ENCODE measurements around the gene XRCC3.

Gene XRCC3

GRCh38 chr14:103715052-103716000 is at the start of gene XRCC3, which contains the start of gene ZFYVE21:
TSS of gene XRCC3 (minus strand) at chr14:103715451. CDS start at chr14:103711087, 4,364 bp downstream.
TSS of gene ZFYVE21 (plus strand) at chr14:103715810. CDS start at chr14:103715842, 32 bp downstream.
- peak within 1 kb of the TSS; percentile 82 for H3K27ac ChIP-seq (ENCODE audit: low read depth, low read length)
- no peaks in the 10 kb centered on the region for H3K9me3 ChIP-seq (ENCODE audit: control insufficient read depth, insufficient read depth, low read length)
- H3K4me1 ChIP-seq (ENCODE audit: control insufficient read depth, insufficient read depth, low read length) = peaks cover 11% of the 10 kb centered on the region; the same call in 1 of the 2 replicates
- peak within 1 kb of the TSS; percentile 88 for H3K9ac ChIP-seq (ENCODE audit: low read depth, low read length)
- peak within 1 kb of the TSS; percentile 81 for H3K4me3 ChIP-seq (ENCODE audit: low read depth, low read length)
- H3K36me3 ChIP-seq (ENCODE audit: control insufficient read depth, insufficient read depth, low read length) = peaks cover 10% of the 10 kb centered on the region
- H3K27me3 ChIP-seq (ENCODE audit: control insufficient read depth, insufficient read depth, low read length) = no peaks in the 10 kb centered on the region

- Histone ChIP-seq H3K4me1 (ENCODE audit: control insufficient read depth, insufficient read depth, low read length) (no peaks in the 10 kb centered on the region; the same call in 1 of the 2 replicates), H3K27me3 (ENCODE audit: control insufficient read depth, insufficient read depth, low read length) (no peaks in the 10 kb centered on the region), H3K27ac (ENCODE audit: low read depth, low read length) (no peak overlapping the region), H3K36me3 (ENCODE audit: control insufficient read depth, insufficient read depth, low read length) (no peaks in the 10 kb centered on the region), H3K4me3 (ENCODE audit: low read depth, low read length) (no peak overlapping the region), H3K9me3 (ENCODE audit: control insufficient read depth, insufficient read depth, low read length) (no peaks in the 10 kb centered on the region), H3K9ac (ENCODE audit: low read depth, low read length) (no peak overlapping the region)
These were observed 48.7 kb upstream of the XRCC3 start for GRCh38 chr14:103763730-103764488.

GRCh38 chr14:103762541-103762940 is 47.3 kb upstream of the XRCC3 start:
- Histone ChIP-seq H3K36me3 (ENCODE audit: control insufficient read depth, insufficient read depth, low read length) (no peaks in the 10 kb centered on the region), H3K9ac (ENCODE audit: low read depth, low read length) (no peak overlapping the region), H3K4me1 (ENCODE audit: control insufficient read depth, insufficient read depth, low read length) (no peaks in the 10 kb centered on the region; the same call in 1 of the 2 replicates), H3K4me3 (ENCODE audit: low read depth, low read length) (no peak overlapping the region), H3K9me3 (ENCODE audit: control insufficient read depth, insufficient read depth, low read length) (no peaks in the 10 kb centered on the region), H3K27ac (ENCODE audit: low read depth, low read length) (no peak overlapping the region), H3K27me3 (ENCODE audit: control insufficient read depth, insufficient read depth, low read length) (no peaks in the 10 kb centered on the region)

GRCh38 chr14:103762036-103762435 is 46.8 kb upstream of the XRCC3 start:
- Histone ChIP-seq H3K4me3 (ENCODE audit: low read depth, low read length) (no peak overlapping the region), H3K9me3 (ENCODE audit: control insufficient read depth, insufficient read depth, low read length) (no peaks in the 10 kb centered on the region), H3K27ac (ENCODE audit: low read depth, low read length) (no peak overlapping the region), H3K36me3 (ENCODE audit: control insufficient read depth, insufficient read depth, low read length) (no peaks in the 10 kb centered on the region), H3K27me3 (ENCODE audit: control insufficient read depth, insufficient read depth, low read length) (no peaks in the 10 kb centered on the region), H3K9ac (ENCODE audit: low read depth, low read length) (no peak overlapping the region), H3K4me1 (ENCODE audit: control insufficient read depth, insufficient read depth, low read length) (no peaks in the 10 kb centered on the region; the same call in 1 of the 2 replicates)

GRCh38 chr14:103758059-103758776 is 43.0 kb upstream of the XRCC3 start:
- no peaks in the 10 kb centered on the region for H3K9me3 ChIP-seq (ENCODE audit: control insufficient read depth, insufficient read depth, low read length)
- no peaks in the 10 kb centered on the region for H3K27me3 ChIP-seq (ENCODE audit: control insufficient read depth, insufficient read depth, low read length)
- H3K4me3 ChIP-seq (ENCODE audit: low read depth, low read length) = no peak overlapping the region
- no peaks in the 10 kb centered on the region; the same call in 1 of the 2 replicates for H3K4me1 ChIP-seq (ENCODE audit: control insufficient read depth, insufficient read depth, low read length)
- H3K36me3 ChIP-seq (ENCODE audit: control insufficient read depth, insufficient read depth, low read length) = no peaks in the 10 kb centered on the region
- H3K27ac ChIP-seq (ENCODE audit: low read depth, low read length) = no peak overlapping the region
- no peak overlapping the region for H3K9ac ChIP-seq (ENCODE audit: low read depth, low read length)

- no peaks in the 10 kb centered on the region for H3K9me3 ChIP-seq (ENCODE audit: control insufficient read depth, insufficient read depth, low read length)
- H3K36me3 ChIP-seq (ENCODE audit: control insufficient read depth, insufficient read depth, low read length) = no peaks in the 10 kb centered on the region
- H3K27me3 ChIP-seq (ENCODE audit: control insufficient read depth, insufficient read depth, low read length) = no peaks in the 10 kb centered on the region
- no peaks in the 10 kb centered on the region for H3K4me1 ChIP-seq (ENCODE audit: control insufficient read depth, insufficient read depth, low read length)
- no peak overlapping the region for H3K4me3 ChIP-seq (ENCODE audit: low read depth, low read length)
- no peak overlapping the region for H3K9ac ChIP-seq (ENCODE audit: low read depth, low read length)
- no peak overlapping the region for H3K27ac ChIP-seq (ENCODE audit: low read depth, low read length)
These were observed 39.8 kb upstream of the XRCC3 start for GRCh38 chr14:103755060-103755459.

- no peak overlapping the region for H3K9ac ChIP-seq (ENCODE audit: low read depth, low read length)
- no peak overlapping the region for H3K27ac ChIP-seq (ENCODE audit: low read depth, low read length)
These were observed 38.5 kb upstream of the XRCC3 start for GRCh38 chr14:103753774-103754173.

GRCh38 chr14:103749860-103750259 is 34.6 kb upstream of the XRCC3 start:
- Histone ChIP-seq H3K27me3 (ENCODE audit: control insufficient read depth, insufficient read depth, low read length) (no peaks in the 10 kb centered on the region), H3K27ac (ENCODE audit: low read depth, low read length) (no peak overlapping the region), H3K36me3 (ENCODE audit: control insufficient read depth, insufficient read depth, low read length) (no peaks in the 10 kb centered on the region), H3K4me3 (ENCODE audit: low read depth, low read length) (no peak overlapping the region), H3K4me1 (ENCODE audit: control insufficient read depth, insufficient read depth, low read length) (no peaks in the 10 kb centered on the region), H3K9me3 (ENCODE audit: control insufficient read depth, insufficient read depth, low read length) (no peaks in the 10 kb centered on the region), H3K9ac (ENCODE audit: low read depth, low read length) (no peak overlapping the region)

More at GRCh38 chr14:103753774-103754173, 38.5 kb upstream of the XRCC3 start:
- Histone ChIP-seq H3K36me3 (ENCODE audit: control insufficient read depth, insufficient read depth, low read length) (no peaks in the 10 kb centered on the region), H3K4me3 (ENCODE audit: low read depth, low read length) (no peak overlapping the region), H3K4me1 (ENCODE audit: control insufficient read depth, insufficient read depth, low read length) (no peaks in the 10 kb centered on the region), H3K9me3 (ENCODE audit: control insufficient read depth, insufficient read depth, low read length) (no peaks in the 10 kb centered on the region), H3K27me3 (ENCODE audit: control insufficient read depth, insufficient read depth, low read length) (no peaks in the 10 kb centered on the region)

- Histone ChIP-seq H3K27ac (ENCODE audit: low read depth, low read length) (no peak overlapping the region), H3K36me3 (ENCODE audit: control insufficient read depth, insufficient read depth, low read length) (no peaks in the 10 kb centered on the region), H3K9ac (ENCODE audit: low read depth, low read length) (no peak overlapping the region), H3K4me1 (ENCODE audit: control insufficient read depth, insufficient read depth, low read length) (no peaks in the 10 kb centered on the region), H3K4me3 (ENCODE audit: low read depth, low read length) (no peak overlapping the region), H3K27me3 (ENCODE audit: control insufficient read depth, insufficient read depth, low read length) (no peaks in the 10 kb centered on the region), H3K9me3 (ENCODE audit: control insufficient read depth, insufficient read depth, low read length) (no peaks in the 10 kb centered on the region)
These were observed 34.2 kb upstream of the XRCC3 start for GRCh38 chr14:103749452-103749851.

GRCh38 chr14:103748534-103748857 is 33.2 kb upstream of the XRCC3 start:
- Histone ChIP-seq H3K27ac (ENCODE audit: low read depth, low read length) (no peak overlapping the region), H3K4me1 (ENCODE audit: control insufficient read depth, insufficient read depth, low read length) (no peaks in the 10 kb centered on the region), H3K4me3 (ENCODE audit: low read depth, low read length) (no peak overlapping the region), H3K9me3 (ENCODE audit: control insufficient read depth, insufficient read depth, low read length) (no peaks in the 10 kb centered on the region), H3K27me3 (ENCODE audit: control insufficient read depth, insufficient read depth, low read length) (no peaks in the 10 kb centered on the region), H3K36me3 (ENCODE audit: control insufficient read depth, insufficient read depth, low read length) (no peaks in the 10 kb centered on the region), H3K9ac (ENCODE audit: low read depth, low read length) (no peak overlapping the region)
